ENCODE results near the gene RIPOR3. TPM values are rescaled to one million over a fixed set of nuclear protein-coding genes. Genes with fewer than 3 reads are reported as not detected.

The RIPOR3 gene
- total and polyA plus RNA-seq, 2 donors from 2014 or later, result 10.5 to 14.6 TPM

DNA sequence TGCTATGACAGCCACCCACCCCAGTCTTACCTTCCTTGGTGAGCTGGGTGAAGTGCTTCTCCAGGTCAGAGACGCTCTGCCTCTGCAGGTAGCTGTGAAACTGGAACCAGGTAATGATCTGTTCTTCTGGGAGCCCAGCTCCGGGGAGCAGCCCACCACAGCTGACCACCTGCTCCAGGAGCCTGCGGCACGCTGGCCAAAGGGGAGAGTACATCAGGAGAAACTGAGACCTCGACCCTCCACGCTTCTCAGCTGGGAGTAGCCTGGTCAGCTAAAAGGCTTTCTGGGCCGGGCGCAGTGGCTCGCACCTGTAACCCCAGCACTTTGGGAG is 98.4 kb downstream of the RIPOR3 start:
- H3K36me3 ChIP-seq (ENCODE audit: control insufficient read depth in 2 of 3, insufficient read depth in 3 of 3, low read length in 3 of 3), result peaks cover 0 to 9% (median 7%) of the 10 kb centered on the region in 3 donors
- FAIRE-seq, result no peak
- H3K9ac ChIP-seq (ENCODE audit: low read length in 3 of 3), result no peak overlapping the region
- DNase-seq, result peak in 1 of 5 donors; percentile 57
- peaks cover 0 to 20% (median 0%) of the 10 kb centered on the region in 3 donors for H3K4me1 ChIP-seq (ENCODE audit: control insufficient read depth in 2 of 3, insufficient read depth in 2 of 3, low read depth in 1 of 3, low read length in 3 of 3)
- no peak overlapping the region for H3K4me3 ChIP-seq (ENCODE audit: low read length in 3 of 3)
- H3K9me3 ChIP-seq (ENCODE audit: control insufficient read depth in 2 of 3, insufficient read depth in 1 of 3, low read length in 3 of 3), result no peaks in the 10 kb centered on the region
- H3K27ac ChIP-seq (ENCODE audit: low read depth in 2 of 2, low read length in 2 of 2), result no peak overlapping the region
- intact Hi-C loops (cut with DNase I), result no loop called here
- no peaks in the 10 kb centered on the region for H3K27me3 ChIP-seq (ENCODE audit: control insufficient read depth, insufficient read depth, low read length)
- TF ChIP-seq, protein P1, sequence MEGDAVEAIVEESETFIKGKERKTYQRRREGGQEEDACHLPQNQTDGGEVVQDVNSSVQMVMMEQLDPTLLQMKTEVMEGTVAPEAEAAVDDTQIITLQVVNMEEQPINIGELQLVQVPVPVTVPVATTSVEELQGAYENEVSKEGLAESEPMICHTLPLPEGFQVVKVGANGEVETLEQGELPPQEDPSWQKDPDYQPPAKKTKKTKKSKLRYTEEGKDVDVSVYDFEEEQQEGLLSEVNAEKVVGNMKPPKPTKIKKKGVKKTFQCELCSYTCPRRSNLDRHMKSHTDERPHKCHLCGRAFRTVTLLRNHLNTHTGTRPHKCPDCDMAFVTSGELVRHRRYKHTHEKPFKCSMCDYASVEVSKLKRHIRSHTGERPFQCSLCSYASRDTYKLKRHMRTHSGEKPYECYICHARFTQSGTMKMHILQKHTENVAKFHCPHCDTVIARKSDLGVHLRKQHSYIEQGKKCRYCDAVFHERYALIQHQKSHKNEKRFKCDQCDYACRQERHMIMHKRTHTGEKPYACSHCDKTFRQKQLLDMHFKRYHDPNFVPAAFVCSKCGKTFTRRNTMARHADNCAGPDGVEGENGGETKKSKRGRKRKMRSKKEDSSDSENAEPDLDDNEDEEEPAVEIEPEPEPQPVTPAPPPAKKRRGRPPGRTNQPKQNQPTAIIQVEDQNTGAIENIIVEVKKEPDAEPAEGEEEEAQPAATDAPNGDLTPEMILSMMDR (IDR thresholded peaks at IDR 0.05; ENCODE audit: borderline replicate concordance, extremely low read depth, insufficient read depth), result no peak

DNA sequence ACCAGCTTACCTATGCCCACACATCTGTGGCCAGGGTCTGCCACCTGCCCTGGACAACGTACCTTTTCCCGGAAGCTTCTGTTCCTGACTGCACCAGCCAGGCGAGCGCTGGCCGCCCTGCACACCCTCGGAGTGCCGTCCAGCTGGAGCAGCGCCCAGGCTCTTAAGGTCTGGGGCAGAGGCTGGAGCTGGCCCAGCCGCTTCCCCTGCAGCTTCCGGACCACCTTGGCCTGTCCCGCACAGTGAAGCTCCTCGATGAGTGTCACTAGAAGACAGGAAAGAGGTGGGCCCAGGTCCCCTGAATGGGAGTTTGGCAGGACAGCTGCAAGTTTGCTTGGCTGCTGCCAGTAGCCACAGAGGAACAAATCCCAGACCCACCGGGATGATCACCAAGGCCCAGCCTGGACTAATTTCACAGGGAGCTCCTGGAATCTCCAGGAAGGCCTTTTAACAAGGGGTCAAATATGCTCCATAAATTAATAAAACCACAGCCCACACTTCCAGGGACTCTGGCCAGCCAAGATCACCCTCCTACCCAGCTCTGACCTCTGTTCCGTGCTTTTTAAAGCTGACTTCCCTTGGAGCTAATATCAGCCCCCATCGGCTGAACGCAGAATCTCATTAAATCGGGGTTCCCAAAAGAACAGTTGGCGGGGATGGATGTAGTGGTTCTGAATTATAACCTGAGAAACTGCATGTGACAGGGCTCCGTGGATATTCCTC is 98.9 kb downstream of the RIPOR3 start:
- Histone ChIP-seq H3K4me1 (ENCODE audit: control insufficient read depth in 2 of 3, insufficient read depth in 2 of 3, low read depth in 1 of 3, low read length in 3 of 3) (peaks cover 0 to 20% (median 0%) of the 10 kb centered on the region in 3 donors), H3K27me3 (ENCODE audit: control insufficient read depth, insufficient read depth, low read length) (no peaks in the 10 kb centered on the region), H3K9ac (ENCODE audit: low read length in 3 of 3) (no peak overlapping the region), H3K27ac (ENCODE audit: low read depth in 2 of 2, low read length in 2 of 2) (peak overlapping the region in 1 of 2 donors; percentile 50), H3K36me3 (ENCODE audit: control insufficient read depth in 2 of 3, insufficient read depth in 3 of 3, low read length in 3 of 3) (peaks cover 0 to 13% (median 7%) of the 10 kb centered on the region in 3 donors), H3K4me3 (ENCODE audit: low read length in 3 of 3) (no peak overlapping the region), H3K9me3 (ENCODE audit: control insufficient read depth in 2 of 3, insufficient read depth in 1 of 3, low read length in 3 of 3) (no peaks in the 10 kb centered on the region)
- FAIRE-seq (no peak), DNase-seq (peak in 1 of 5 donors; percentile 88)
- TF ChIP-seq, protein P1 (IDR thresholded peaks at IDR 0.05; ENCODE audit: borderline replicate concordance, extremely low read depth, insufficient read depth), result no peak
- intact Hi-C loops (cut with DNase I), result no loop called here

DNA sequence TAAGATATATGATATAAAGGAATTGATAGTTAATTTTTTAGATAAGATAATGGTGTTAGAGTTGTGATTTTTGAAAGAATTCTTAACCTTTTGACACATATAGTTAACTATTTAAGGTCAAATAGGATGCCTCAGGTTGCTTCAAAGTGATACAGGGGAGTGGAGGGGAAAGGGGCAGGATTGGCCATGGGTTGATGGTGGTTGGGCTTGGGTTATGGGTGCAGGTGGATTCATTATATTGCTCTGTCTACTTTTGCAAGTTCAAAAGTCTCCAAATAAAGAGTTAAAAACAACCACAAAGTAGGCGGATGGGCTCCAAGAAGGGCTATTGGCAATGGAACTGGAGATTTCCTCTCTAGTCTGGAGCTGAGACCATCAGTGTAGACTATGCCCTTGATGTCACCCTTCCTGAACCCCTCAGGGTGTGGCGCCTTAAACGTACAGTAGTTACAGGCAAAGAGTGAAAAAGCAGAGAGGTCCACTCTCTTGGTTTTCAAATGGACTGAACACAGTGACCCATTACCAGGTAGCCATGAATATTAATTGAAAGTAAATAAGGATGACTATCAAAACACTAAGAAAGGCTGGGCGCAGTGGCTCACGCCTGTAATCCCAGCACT is 100.0 kb downstream of the RIPOR3 start:
- peaks cover 0 to 24% (median 11%) of the 10 kb centered on the region in 3 donors for H3K36me3 ChIP-seq (ENCODE audit: control insufficient read depth in 2 of 3, insufficient read depth in 3 of 3, low read length in 3 of 3)
- no peak overlapping the region for H3K4me3 ChIP-seq (ENCODE audit: low read length in 3 of 3)
- DNase-seq, result no peak
- H3K27me3 ChIP-seq (ENCODE audit: control insufficient read depth, insufficient read depth, low read length), result no peaks in the 10 kb centered on the region
- TF ChIP-seq, protein P1 (IDR thresholded peaks at IDR 0.05; ENCODE audit: borderline replicate concordance, extremely low read depth, insufficient read depth), result no peak
- peak overlapping the region in 1 of 2 donors; percentile 34 for H3K27ac ChIP-seq (ENCODE audit: low read depth in 2 of 2, low read length in 2 of 2)
- no peaks in the 10 kb centered on the region for H3K9me3 ChIP-seq (ENCODE audit: control insufficient read depth in 2 of 3, insufficient read depth in 1 of 3, low read length in 3 of 3)
- H3K9ac ChIP-seq (ENCODE audit: low read length in 3 of 3), result no peak overlapping the region
- no peak for FAIRE-seq
- intact Hi-C loops (cut with DNase I), result no loop called here
- H3K4me1 ChIP-seq (ENCODE audit: control insufficient read depth in 2 of 3, insufficient read depth in 2 of 3, low read depth in 1 of 3, low read length in 3 of 3), result peaks cover 0 to 17% (median 0%) of the 10 kb centered on the region in 3 donors

Measured in kidney (tissue), 14 donors.